Measurements from ENCODE around the gene SLC2A3.
"Not testable (repeated sequence)": the region's sequence is repeated elsewhere in the genome, so short reads cannot be mapped to it uniquely, and the experiment has no call there.

- not testable (repeated sequence) for TF ChIP-seq TEAD4 (IDR thresholded peaks at IDR 0.05; ENCODE audit: low read length); TEAD4 (CRISPR knock-in tag; IDR thresholded peaks at IDR 0.05; ENCODE audit: borderline replicate concordance); GABPA (tag; conservative IDR thresholded peaks at IDR 0.05; ENCODE audit: low read depth); ZNF507 (tag; conservative IDR thresholded peaks at IDR 0.05); CHD2 (IDR thresholded peaks at IDR 0.05; ENCODE audit: low read depth, low read length); ZNF449 (CRISPR knock-in tag; IDR thresholded peaks at IDR 0.05)
Measured at GRCh38 chr12:7977351-7978124, 41.6 kb upstream of the SLC2A3 start.

All from K562 (cell line).